PC-3 (cell line): ENCODE measurements around the gene UMODL1. TPM values are rescaled to one million over a fixed set of nuclear protein-coding genes. Genes with fewer than 3 reads are reported as not detected.
"Not testable (repeated sequence)": the region's sequence is repeated elsewhere in the genome, so short reads cannot be mapped to it uniquely, and the experiment has no call there.

Experiments
- ATAC-seq: fragments of 200-7000 bp; cut with Tn5 transposase; 2 replicates; pipeline ENCODE4 v1.9.1; 2020; ENCODE audit warnings: mild to moderate bottlenecking, moderate library complexity
- BruUV-seq: library from RNA; stranded (reverse); fragments of 400-500 nt; replicated peaks from 2 replicates; lab custom pipeline; 2021; lab: Mats Ljungman, UMichigan
- CTCF ChIA-PET: fragments of 300-600 bp; sonication (Branson Sonifier 250); formaldehyde crosslinking; loops from one replicate; lab custom pipeline; 2022; ENCODE audit warnings: antibody characterized with exemption; lab: Charles Lee
- POLR2A ChIA-PET: fragments of 300-600 bp; sonication (Branson Sonifier 250); formaldehyde crosslinking; loops from one replicate; lab custom pipeline; 2022; ENCODE audit warnings: antibody characterized with exemption; ENCODE audit not compliant: unreplicated experiment; lab: Charles Lee
- DNase-seq: peaks from one replicate; pipeline ENCODE4 v3.0.0-alpha.2; 2015
- H2AFZ ChIP-seq: fragments of 300-600 bp; sonication (generic); 2 replicates; pipeline ENCODE4 v1.6.0; 2016; ENCODE audit warnings: antibody characterized with exemption, low read length
- H3F3A ChIP-seq: fragments of 300-600 bp; sonication (generic); one replicate; pipeline ENCODE4 v1.6.0; 2017; ENCODE audit warnings: antibody characterized with exemption, low read length, control low read depth, mild to moderate bottlenecking; ENCODE audit not compliant: unreplicated experiment
- H3K27ac ChIP-seq: fragments of 300-600 bp; sonication (generic); 2 replicates; pipeline ENCODE4 v1.5.1; 2016; ENCODE audit warnings: mild to moderate bottlenecking, low read length
- H3K27me3 ChIP-seq: fragments of 300-600 bp; sonication (generic); 2 replicates; pipeline ENCODE4 v1.6.1; 2016; ENCODE audit warnings: low read length, mixed read lengths
- H3K36me3 ChIP-seq: fragments of 300-600 bp; sonication (generic); 2 replicates; pipeline ENCODE4 v1.6.1; 2016; ENCODE audit warnings: low read depth, mixed run types, low read length, mixed read lengths
- H3K4me1 ChIP-seq: fragments of 300-600 bp; sonication (generic); 2 replicates; pipeline ENCODE4 v1.5.1; 2016; ENCODE audit warnings: low read length; ENCODE audit not compliant: insufficient read depth
- H3K4me2 ChIP-seq: fragments of 300-600 bp; sonication (generic); 2 replicates; pipeline ENCODE4 v1.6.0; 2016; ENCODE audit warnings: low read length
- H3K4me3 ChIP-seq: fragments of 300-600 bp; sonication (generic); 2 replicates; pipeline ENCODE4 v1.5.1; 2016; ENCODE audit warnings: mild to moderate bottlenecking, low read length, mixed read lengths
- H3K79me2 ChIP-seq: fragments of 300-600 bp; sonication (generic); 2 replicates; pipeline ENCODE4 v1.6.1; 2017; ENCODE audit warnings: low read length, mixed read lengths
- H3K9ac ChIP-seq: fragments of 300-600 bp; sonication (generic); 2 replicates; pipeline ENCODE4 v1.6.0; 2016; ENCODE audit warnings: mild to moderate bottlenecking, low read length
- H3K9me2 ChIP-seq: fragments of 300-600 bp; sonication (generic); replicated peaks from 2 replicates; pipeline ENCODE4 v1.6.1; 2016; ENCODE audit warnings: mixed run types, low read length, mixed read lengths
- H3K9me3 ChIP-seq: fragments of 300-600 bp; sonication (generic); 2 replicates; pipeline ENCODE4 v1.6.1; 2016; ENCODE audit warnings: low read length, mixed read lengths
- H4K20me1 ChIP-seq: fragments of 300-600 bp; sonication (generic); 2 replicates; pipeline ENCODE4 v1.6.1; 2016; ENCODE audit warnings: low read length, mixed read lengths
- CTCF ChIP-seq: fragments of 300-600 bp; sonication (generic); conservative IDR thresholded peaks from 2 replicates; pipeline ENCODE4 v1.5.1; 2017; ENCODE audit warnings: antibody characterized with exemption, low read depth, mild to moderate bottlenecking, low read length
- EZH2 ChIP-seq: fragments of 300-600 bp; sonication (generic); IDR thresholded peaks from one replicate; pipeline ENCODE4 v1.6.1; 2017; ENCODE audit warnings: antibody characterized with exemption, mild to moderate bottlenecking, low read length; ENCODE audit not compliant: unreplicated experiment
- EZH2phosphoT487 ChIP-seq: fragments of 300-600 bp; sonication (generic); IDR thresholded peaks from 2 replicates; pipeline ENCODE4 v1.6.1; 2018; ENCODE audit warnings: mild to moderate bottlenecking, antibody characterized with exemption, low read length, borderline replicate concordance
- intact Hi-C: fragments of 100-400 bp; cut with micrococcal nuclease; formaldehyde crosslinking; loops from 2 replicates; pipeline ENCODE4 v1.9.0; 2023
- total RNA-seq: library from RNA; depleted of rRNA; stranded (reverse); fragments of >200 nt; gene quantifications from 2 replicates; pipeline ENCODE4 v1.2.3, GENCODE V29; 2014

UMODL1 gene
- total RNA-seq, 1 experiment from 2014 or later = not detected

- no TSS peak for BruUV-seq
- peak; percentile 18 for DNase-seq
- H3K4me1 ChIP-seq = no peaks in the 10 kb centered on the region
- POLR2A ChIA-PET = interaction anchor here (0.7 kb wide), 1 partner anchor 25 kb away, joined by 3 read pairs; no protein-coding TSS in a partner anchor
- H3K36me3 ChIP-seq = no peaks in the 10 kb centered on the region
- CTCF ChIA-PET = no interaction called here
- H3K9ac ChIP-seq = no peak overlapping the region
- no peaks in the 10 kb centered on the region for H3K27me3 ChIP-seq
- H3K4me3 ChIP-seq = no peak overlapping the region
- H4K20me1 ChIP-seq = no peaks in the 10 kb centered on the region
- no peaks in the 10 kb centered on the region for H3K79me2 ChIP-seq
- H3K9me2 ChIP-seq = no peaks in the 10 kb centered on the region
- intact Hi-C loops = no loop called here
- H3K4me2 ChIP-seq = no peak overlapping the region
- peak; percentile 53 for ATAC-seq
- TF ChIP-seq CTCF = 0 out of 2 replicates have a peak, but pooled peaks have one; percentile 17
- TF ChIP-seq EZH2 = no peak
- no peak for TF ChIP-seq EZH2phosphoT487
- H3K9me3 ChIP-seq = no peaks in the 10 kb centered on the region
- H2AFZ ChIP-seq = no peak overlapping the region
- H3K27ac ChIP-seq = no peak overlapping the region
- H3F3A ChIP-seq = no peaks in the 10 kb centered on the region
Measured at GRCh38 chr21:42073145-42074099, 2.3 kb downstream of the UMODL1 start.

GRCh38 chr21:42075686-42076471, 4.8 kb downstream of the UMODL1 start:
- Histone ChIP-seq H3K36me3 (no peaks in the 10 kb centered on the region), H3K27me3 (no peaks in the 10 kb centered on the region), H3K4me3 (no peak overlapping the region), H3K4me1 (no peaks in the 10 kb centered on the region), H3K9me3 (no peaks in the 10 kb centered on the region), H3K79me2 (no peaks in the 10 kb centered on the region), H2AFZ (no peak overlapping the region), H3K27ac (no peak overlapping the region), H3K9me2 (no peaks in the 10 kb centered on the region), H3K4me2 (no peak overlapping the region), H3F3A (no peaks in the 10 kb centered on the region), H4K20me1 (no peaks in the 10 kb centered on the region), H3K9ac (no peak overlapping the region)
- DNase-seq (no peak), ATAC-seq (no peak)
- intact Hi-C loops = no loop called here
- POLR2A ChIA-PET = no interaction called here
- TF ChIP-seq EZH2phosphoT487 = no peak
- BruUV-seq = no TSS peak
- CTCF ChIA-PET = interaction anchor here (0.6 kb wide), 1 partner anchor 31 kb away, joined by 3 read pairs; no protein-coding TSS in a partner anchor

GRCh38 chr21:42077685-42078238, 6.6 kb downstream of the UMODL1 start:
- POLR2A ChIA-PET, H3K36me3 ChIP-seq, H3K4me3 ChIP-seq, DNase-seq, H4K20me1 ChIP-seq, H3F3A ChIP-seq, BruUV-seq, ATAC-seq, H3K4me2 ChIP-seq, H3K4me1 ChIP-seq, H2AFZ ChIP-seq, H3K9me2 ChIP-seq, H3K27ac ChIP-seq, H3K9ac ChIP-seq, H3K79me2 ChIP-seq, intact Hi-C loops, CTCF ChIA-PET, H3K9me3 ChIP-seq, H3K27me3 ChIP-seq: not testable (repeated sequence)

GRCh38 chr21:42078247-42079007, 7.3 kb downstream of the UMODL1 start:
- POLR2A ChIA-PET, H3K4me3 ChIP-seq, ATAC-seq, H4K20me1 ChIP-seq, BruUV-seq, H3K27me3 ChIP-seq, H3K4me1 ChIP-seq, H3F3A ChIP-seq, H3K79me2 ChIP-seq, H3K36me3 ChIP-seq, H3K27ac ChIP-seq, CTCF ChIA-PET, DNase-seq, H3K9me3 ChIP-seq, H3K4me2 ChIP-seq, intact Hi-C loops, H3K9ac ChIP-seq, H2AFZ ChIP-seq, H3K9me2 ChIP-seq: not testable (repeated sequence)
